ENCODE measurements around the gene PIEZO2. TPM values are rescaled to one million over a fixed set of nuclear protein-coding genes. Genes with fewer than 3 reads are reported as not detected.

Gene PIEZO2
- total and polyA plus RNA-seq, 10 donors = 0.42 to 13.0 (median 8.0) TPM

- no peak for DNase-seq
- no peaks in the 10 kb centered on the region for H3K9me3 ChIP-seq
- WGBS, 5 donors = 50 to 80% (median 60%) methylated on average over 1 of the region's 1 CpG
- no peak overlapping the region for H3K4me3 ChIP-seq
- intact Hi-C loops (cut with DNase I; ENCODE audit: low total_unique reads) = no loop called here
- no peaks in the 10 kb centered on the region for H3K4me1 ChIP-seq
- H3K27ac ChIP-seq = no peak overlapping the region
- no peaks in the 10 kb centered on the region for H3K27me3 ChIP-seq (replicated peaks in 1 of 7)
- no peaks in the 10 kb centered on the region for H3K36me3 ChIP-seq
- TF ChIP-seq POLR2AphosphoS5 (IDR thresholded peaks at IDR 0.05) (no peak), CTCF (IDR thresholded peaks at IDR 0.05 in 8 of 11, conservative IDR thresholded peaks at IDR 0.05 in 3 of 11) (no peak), POLR2A (IDR thresholded peaks at IDR 0.05) (no peak)
These were observed 270.7 kb downstream of the PIEZO2 start for GRCh38 chr18:10878703-10879102.

GRCh38 chr18:10877987-10878386 lies 271.4 kb downstream of the PIEZO2 start:
- Histone ChIP-seq H3K4me1 (no peaks in the 10 kb centered on the region), H3K9me3 (no peaks in the 10 kb centered on the region), H3K27ac (no peak overlapping the region), H3K4me3 (no peak overlapping the region), H3K27me3 (replicated peaks in 1 of 7) (no peaks in the 10 kb centered on the region), H3K36me3 (no peaks in the 10 kb centered on the region)
- WGBS, 5 donors = 86 to 95% (median 87%) methylated on average over 3 of the region's 3 CpGs
- no peak for TF ChIP-seq POLR2AphosphoS5 (IDR thresholded peaks at IDR 0.05)
- no peak for TF ChIP-seq POLR2A (IDR thresholded peaks at IDR 0.05)
- no peak for TF ChIP-seq CTCF (IDR thresholded peaks at IDR 0.05 in 8 of 11, conservative IDR thresholded peaks at IDR 0.05 in 3 of 11)
- no peak for DNase-seq
- intact Hi-C loops (cut with DNase I; ENCODE audit: low total_unique reads) = no loop called here

GRCh38 chr18:10875811-10876210 lies 273.6 kb downstream of the PIEZO2 start:
- no peaks in the 10 kb centered on the region for H3K4me1 ChIP-seq
- H3K36me3 ChIP-seq = no peaks in the 10 kb centered on the region
- no peaks in the 10 kb centered on the region for H3K9me3 ChIP-seq
- WGBS, 5 donors = 65 to 88% (median 82%) methylated on average over 2 of the region's 2 CpGs
- H3K27ac ChIP-seq = no peak overlapping the region
- no peak overlapping the region for H3K4me3 ChIP-seq
- intact Hi-C loops (cut with DNase I; ENCODE audit: low total_unique reads) = no loop called here
- no peaks in the 10 kb centered on the region for H3K27me3 ChIP-seq (replicated peaks in 1 of 7)
- no peak for DNase-seq
- TF ChIP-seq POLR2A (IDR thresholded peaks at IDR 0.05) (no peak), CTCF (IDR thresholded peaks at IDR 0.05 in 8 of 11, conservative IDR thresholded peaks at IDR 0.05 in 3 of 11) (no peak), POLR2AphosphoS5 (IDR thresholded peaks at IDR 0.05) (no peak)

- Histone ChIP-seq H3K4me1 (no peaks in the 10 kb centered on the region), H3K27me3 (replicated peaks in 1 of 7) (peaks cover 0 to 4% (median 0%) of the 10 kb centered on the region in 7 donors), H3K36me3 (no peaks in the 10 kb centered on the region), H3K9me3 (no peaks in the 10 kb centered on the region), H3K27ac (no peak overlapping the region), H3K4me3 (no peak overlapping the region)
- 81 to 88% (median 82%) methylated on average over 5 of the region's 5 CpGs for WGBS, 5 donors
- intact Hi-C loops (cut with DNase I; ENCODE audit: low total_unique reads) = no loop called here
- TF ChIP-seq POLR2AphosphoS5 (IDR thresholded peaks at IDR 0.05) = no peak
- TF ChIP-seq POLR2A (IDR thresholded peaks at IDR 0.05) = no peak
- TF ChIP-seq CTCF (IDR thresholded peaks at IDR 0.05 in 8 of 11, conservative IDR thresholded peaks at IDR 0.05 in 3 of 11) = no peak
- no peak for DNase-seq
These were observed 277.1 kb downstream of the PIEZO2 start for GRCh38 chr18:10872304-10872703.

Measured in spleen (tissue), 11 donors.